Measurements from ENCODE around the gene GPHN. TPM values are rescaled to one million over a fixed set of nuclear protein-coding genes. Genes with fewer than 3 reads are reported as not detected.
A peak's percentile ranks its signal among the peaks of the same experiment; 100 is the strongest.

The GPHN gene
- total RNA-seq, 1 donor from 2014 or later, result 12.5 TPM

- Histone ChIP-seq H3K4me3 (no peak overlapping the region), H3K4me1 (no peaks in the 10 kb centered on the region), H3K36me3 (no peaks in the 10 kb centered on the region), H3K27ac (no peak overlapping the region), H3K9me3 (no peaks in the 10 kb centered on the region), H3K27me3 (no peaks in the 10 kb centered on the region)
- intact Hi-C loops (cut with DNase I), result no loop called here
- no peak for DNase-seq (ENCODE audit: extremely low spot score in 2 of 2)
- TF ChIP-seq POLR2A (IDR thresholded peaks at IDR 0.05) (no peak), POLR2AphosphoS5 (IDR thresholded peaks at IDR 0.05; ENCODE audit: insufficient read depth in 1 of 2, low read depth in 1 of 2) (peak in 1 of 2 donors; percentile 6)
Measured at GRCh38 chr14:66483322-66483721, 24.6 kb upstream of the GPHN start.

DNA sequence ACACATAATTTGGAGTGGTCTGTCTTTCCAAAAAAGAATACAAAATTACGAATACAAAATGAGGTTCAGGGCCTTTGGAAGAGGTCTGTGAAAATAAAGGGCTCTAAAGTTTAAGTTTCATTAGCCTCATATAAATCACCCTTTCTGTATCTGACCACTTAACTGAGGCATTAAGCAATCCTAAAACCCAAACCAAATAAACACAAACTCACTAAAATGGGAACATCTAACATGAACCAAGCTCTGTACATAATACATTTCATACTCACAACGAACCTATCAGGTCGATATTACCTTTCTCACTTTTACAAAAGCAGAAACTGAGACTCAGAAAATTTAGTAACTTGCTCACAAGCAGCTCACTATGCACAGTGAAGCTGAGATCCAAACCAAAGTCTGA is 22.9 kb upstream of the GPHN start:
- H3K27me3 ChIP-seq, result no peaks in the 10 kb centered on the region
- H3K27ac ChIP-seq, result no peak overlapping the region
- H3K4me1 ChIP-seq, result no peaks in the 10 kb centered on the region
- no peak for DNase-seq (ENCODE audit: extremely low spot score in 2 of 2)
- H3K36me3 ChIP-seq, result no peaks in the 10 kb centered on the region
- TF ChIP-seq CTCF (IDR thresholded peaks at IDR 0.05), result no peak
- no peak for TF ChIP-seq POLR2A (IDR thresholded peaks at IDR 0.05)
- no peak for TF ChIP-seq POLR2AphosphoS5 (IDR thresholded peaks at IDR 0.05; ENCODE audit: insufficient read depth in 1 of 2, low read depth in 1 of 2)
- H3K4me3 ChIP-seq, result no peak overlapping the region
- intact Hi-C loops (cut with DNase I), result no loop called here
- no peaks in the 10 kb centered on the region for H3K9me3 ChIP-seq

- intact Hi-C loops (cut with DNase I), result no loop called here
- H3K36me3 ChIP-seq, result no peaks in the 10 kb centered on the region
- no peak for DNase-seq (ENCODE audit: extremely low spot score in 2 of 2)
- TF ChIP-seq POLR2AphosphoS5 (IDR thresholded peaks at IDR 0.05; ENCODE audit: insufficient read depth in 1 of 2, low read depth in 1 of 2) (no peak), CTCF (IDR thresholded peaks at IDR 0.05) (no peak), POLR2A (IDR thresholded peaks at IDR 0.05) (no peak)
- no peak within 1 kb of the TSS for H3K27ac ChIP-seq
- H3K4me1 ChIP-seq, result no peaks in the 10 kb centered on the region
- no peaks in the 10 kb centered on the region for H3K9me3 ChIP-seq
- H3K27me3 ChIP-seq, result no peaks in the 10 kb centered on the region
- H3K4me3 ChIP-seq, result no peak within 1 kb of the TSS
Measured at GRCh38 chr14:66485910-66486421, 22.0 kb upstream of the GPHN start, which contains the start of gene CCDC196. Gene CCDC196, plus strand, starts transcription at chr14:66486371. Its CDS starts 132 bp downstream, at chr14:66486503.

GRCh38 chr14:66487164-66487563 is 20.8 kb upstream of the GPHN start:
- H3K4me3 ChIP-seq, result no peak overlapping the region
- H3K36me3 ChIP-seq, result no peaks in the 10 kb centered on the region
- no peak overlapping the region for H3K27ac ChIP-seq
- TF ChIP-seq CTCF (IDR thresholded peaks at IDR 0.05) (no peak), POLR2A (IDR thresholded peaks at IDR 0.05) (no peak), POLR2AphosphoS5 (IDR thresholded peaks at IDR 0.05; ENCODE audit: insufficient read depth in 1 of 2, low read depth in 1 of 2) (no peak)
- H3K4me1 ChIP-seq, result no peaks in the 10 kb centered on the region
- no peaks in the 10 kb centered on the region for H3K27me3 ChIP-seq
- intact Hi-C loops (cut with DNase I), result no loop called here
- no peak for DNase-seq (ENCODE audit: extremely low spot score in 2 of 2)
- no peaks in the 10 kb centered on the region for H3K9me3 ChIP-seq

- H3K36me3 ChIP-seq, result no peaks in the 10 kb centered on the region
- no peak overlapping the region for H3K27ac ChIP-seq
- no peak for TF ChIP-seq CTCF (IDR thresholded peaks at IDR 0.05)
- no peak for TF ChIP-seq POLR2AphosphoS5 (IDR thresholded peaks at IDR 0.05; ENCODE audit: insufficient read depth in 1 of 2, low read depth in 1 of 2)
- no peak for TF ChIP-seq POLR2A (IDR thresholded peaks at IDR 0.05)
- intact Hi-C loops (cut with DNase I), result no loop called here
- no peak overlapping the region for H3K4me3 ChIP-seq
- H3K9me3 ChIP-seq, result no peaks in the 10 kb centered on the region
- H3K4me1 ChIP-seq, result no peaks in the 10 kb centered on the region
- DNase-seq (ENCODE audit: extremely low spot score in 2 of 2), result no peak
- no peaks in the 10 kb centered on the region for H3K27me3 ChIP-seq
Measured at GRCh38 chr14:66490143-66491111, 17.5 kb upstream of the GPHN start.
